DOHH2 (cell line): Measurements from ENCODE around the gene ABCF1.

Experiments used
- H3F3A ChIP-seq: fragments of 200-600 bp; sonication (generic), shearing (Covaris generic); 2 replicates; pipeline ENCODE4 v1.6.0; 2016; ENCODE audit warnings: antibody characterized with exemption, mild to moderate bottlenecking; ENCODE audit not compliant: control insufficient read depth, insufficient read depth
- H3K27ac ChIP-seq: fragments of 200-600 bp; sonication (generic); 2 replicates; pipeline ENCODE4 v1.5.1; 2014; ENCODE audit warnings: low read depth, mild to moderate bottlenecking, low read length, moderate library complexity
- H3K27me3 ChIP-seq: fragments of 200-600 bp; sonication (generic); 2 replicates; pipeline ENCODE4 v1.6.1; 2014; ENCODE audit warnings: mild to moderate bottlenecking, low read length, mixed read lengths; ENCODE audit not compliant: control insufficient read depth
- H3K36me3 ChIP-seq: fragments of 200-600 bp; sonication (generic); 2 replicates; pipeline ENCODE4 v1.6.1; 2014; ENCODE audit warnings: mild to moderate bottlenecking, low read length, moderate library complexity, mixed read lengths; ENCODE audit not compliant: control insufficient read depth
- H3K4me1 ChIP-seq: fragments of 200-600 bp; sonication (generic); 2 replicates; pipeline ENCODE4 v1.6.1; 2014; ENCODE audit warnings: mild to moderate bottlenecking, low read length, mixed read lengths; ENCODE audit not compliant: control insufficient read depth
- H3K4me2 ChIP-seq: fragments of 200-600 bp; sonication (generic); 2 replicates; pipeline ENCODE4 v1.6.0; 2014; ENCODE audit warnings: mild to moderate bottlenecking, low read length, moderate library complexity
- H3K4me3 ChIP-seq: fragments of 200-600 bp; sonication (generic); 2 replicates; pipeline ENCODE4 v1.5.1; 2014; ENCODE audit warnings: mild to moderate bottlenecking, low read length, mixed read lengths
- H3K79me2 ChIP-seq: fragments of 200-600 bp; sonication (generic); 2 replicates; pipeline ENCODE4 v1.6.1; 2014; ENCODE audit warnings: mild to moderate bottlenecking, low read length, mixed read lengths; ENCODE audit not compliant: control insufficient read depth
- H3K9me2 ChIP-seq: fragments of 200-600 bp; sonication (generic); replicated peaks from 2 replicates; pipeline ENCODE4 v1.6.1; 2014; ENCODE audit warnings: mild to moderate bottlenecking, low read length, mixed read lengths; ENCODE audit not compliant: control insufficient read depth
- H3K9me3 ChIP-seq: fragments of 200-600 bp; sonication (generic); 2 replicates; pipeline ENCODE4 v1.6.1; 2014; ENCODE audit warnings: antibody characterized with exemption, low read length, mixed read lengths; ENCODE audit not compliant: control insufficient read depth, insufficient read depth
- H4K20me1 ChIP-seq: fragments of 200-600 bp; sonication (generic); 2 replicates; pipeline ENCODE4 v1.6.0; 2014; ENCODE audit warnings: low read depth, mild to moderate bottlenecking, antibody characterized with exemption, low read length, moderate library complexity; ENCODE audit not compliant: control insufficient read depth, insufficient read depth
- CTCF ChIP-seq: fragments of 200-600 bp; sonication (generic); IDR thresholded peaks from one replicate; pipeline ENCODE4 v1.5.1; 2014; ENCODE audit warnings: antibody characterized with exemption, mild to moderate bottlenecking, low read depth, low read length; ENCODE audit not compliant: poor library complexity, severe bottlenecking
- EZH2phosphoT487 ChIP-seq: fragments of 200-600 bp; sonication (generic); IDR thresholded peaks from 2 replicates; pipeline ENCODE4 v1.6.1; 2017; ENCODE audit warnings: borderline replicate concordance, mild to moderate bottlenecking, antibody characterized with exemption, low read length, moderate library complexity, mixed read lengths

Gene ABCF1

GRCh38 chr6:30533460-30534294 lies 37.6 kb upstream of the ABCF1 start:
- Histone ChIP-seq H3K27me3 (peaks cover 19% of the 10 kb centered on the region), H4K20me1 (no peaks in the 10 kb centered on the region), H3K9me2 (no peaks in the 10 kb centered on the region), H3K9me3 (no peaks in the 10 kb centered on the region), H3K27ac (no peak overlapping the region), H3K36me3 (no peaks in the 10 kb centered on the region), H3K79me2 (no peaks in the 10 kb centered on the region), H3K4me2 (no peak overlapping the region), H3K4me3 (no peak overlapping the region), H3K4me1 (peaks cover 6% of the 10 kb centered on the region; the same call in 1 of the 2 replicates), H3F3A (no peaks in the 10 kb centered on the region)
- TF ChIP-seq EZH2phosphoT487: no peak
- TF ChIP-seq CTCF: no peak

- no peaks in the 10 kb centered on the region for H3K36me3 ChIP-seq
- no peaks in the 10 kb centered on the region; the same call in 1 of the 2 replicates for H3F3A ChIP-seq
- no peak overlapping the region for H3K27ac ChIP-seq
- H3K9me2 ChIP-seq: no peaks in the 10 kb centered on the region
- H3K4me2 ChIP-seq: no peak overlapping the region
- no peaks in the 10 kb centered on the region for H3K9me3 ChIP-seq
- H3K27me3 ChIP-seq: 0 out of 2 replicates have a peak, but pooled peaks cover 2% of the 10 kb centered on the region
- no peaks in the 10 kb centered on the region for H4K20me1 ChIP-seq
- no peak for TF ChIP-seq EZH2phosphoT487
- no peak for TF ChIP-seq CTCF
- peaks cover 13% of the 10 kb centered on the region for H3K4me1 ChIP-seq
- H3K79me2 ChIP-seq: no peaks in the 10 kb centered on the region
- no peak overlapping the region for H3K4me3 ChIP-seq
Measured at GRCh38 chr6:30537931-30538330, 33.3 kb upstream of the ABCF1 start.

GRCh38 chr6:30541515-30542403 lies 29.5 kb upstream of the ABCF1 start:
- peaks cover 4% of the 10 kb centered on the region for H3F3A ChIP-seq
- H4K20me1 ChIP-seq: no peaks in the 10 kb centered on the region
- peak overlapping the region; percentile 61 for H3K4me3 ChIP-seq
- peaks cover 21% of the 10 kb centered on the region for H3K4me1 ChIP-seq
- peak overlapping the region; percentile 80 for H3K4me2 ChIP-seq
- H3K36me3 ChIP-seq: peaks cover 19% of the 10 kb centered on the region
- H3K79me2 ChIP-seq: no peaks in the 10 kb centered on the region
- TF ChIP-seq CTCF: peak; percentile 94
- no peak for TF ChIP-seq EZH2phosphoT487
- no peaks in the 10 kb centered on the region for H3K9me3 ChIP-seq
- 0 out of 2 replicates have a peak overlapping the region, but pooled peaks have one; percentile 2 for H3K27ac ChIP-seq
- H3K9me2 ChIP-seq: no peaks in the 10 kb centered on the region
- no peaks in the 10 kb centered on the region for H3K27me3 ChIP-seq
